WTC11 (cell line): ENCODE data around the gene CARHSP1. TPM values are rescaled to one million over a fixed set of nuclear protein-coding genes. Genes with fewer than 3 reads are reported as not detected.

Experiments used
- ATAC-seq: fragments of 200-7000 bp; cut with Tn5 transposase; 2 replicates; pipeline ENCODE4 v1.10.0; 2021; ENCODE audit warnings: mild to moderate bottlenecking, moderate library complexity
- CTCF ChIA-PET: fragments of 300-600 bp; sonication (Branson Sonifier 250); formaldehyde crosslinking; loops from one replicate; lab custom pipeline; 2021; ENCODE audit warnings: antibody characterized with exemption; lab: Charles Lee
- POLR2A ChIA-PET: fragments of 350-600 bp; sonication (Branson Sonifier 250); formaldehyde crosslinking; loops from one replicate; lab custom pipeline; 2021; ENCODE audit warnings: antibody characterized with exemption; lab: Charles Lee
- DNase-seq: peaks from one replicate; pipeline ENCODE4 v3.0.0; 2021; ENCODE audit warnings: low spot score
- H3K27ac Mint-ChIP-seq: 2 replicates; pipeline ENCODE4 v1.8.0; 2021; ENCODE audit warnings: mixed read lengths
- H3K27me3 Mint-ChIP-seq: 2 replicates; pipeline ENCODE4 v1.8.0; 2021; ENCODE audit warnings: low read depth, mild to moderate bottlenecking, moderate library complexity, mixed read lengths
- H3K36me3 Mint-ChIP-seq: 2 replicates; pipeline ENCODE4 v1.8.0; 2021; ENCODE audit warnings: mixed read lengths
- H3K4me1 Mint-ChIP-seq: 2 replicates; pipeline ENCODE4 v1.8.0; 2022; ENCODE audit warnings: mixed read lengths
- H3K4me3 Mint-ChIP-seq: 2 replicates; pipeline ENCODE4 v1.8.0; 2021; ENCODE audit warnings: mild to moderate bottlenecking, moderate library complexity, mixed read lengths
- H3K9me3 Mint-ChIP-seq: 2 replicates; pipeline ENCODE4 v1.8.0; 2021; ENCODE audit warnings: mixed read lengths
- ATF1 ChIP-seq: sonication (generic); formaldehyde crosslinking; IDR thresholded peaks from 2 replicates; pipeline ENCODE4 v1.8.1; 2023; ENCODE audit warnings: mild to moderate bottlenecking, moderate library complexity, missing genetic modification reagents
- GABPB1 ChIP-seq: sonication (generic); formaldehyde crosslinking; IDR thresholded peaks from 2 replicates; pipeline ENCODE4 v1.8.1; 2023; ENCODE audit warnings: mild to moderate bottlenecking, missing genetic modification reagents
- IRF2 ChIP-seq: sonication (generic); formaldehyde crosslinking; IDR thresholded peaks from 2 replicates; pipeline ENCODE4 v1.8.0; 2022; ENCODE audit warnings: low read depth, missing genetic modification reagents, borderline replicate concordance
- KAT7 ChIP-seq: sonication (generic); formaldehyde crosslinking; IDR thresholded peaks from 2 replicates; pipeline ENCODE4 v1.8.1; 2023; ENCODE audit warnings: missing genetic modification reagents, mild to moderate bottlenecking, borderline replicate concordance
- MYBL2 ChIP-seq: sonication (generic); formaldehyde crosslinking; IDR thresholded peaks from 2 replicates; pipeline ENCODE4 v1.8.1; 2023; ENCODE audit warnings: mild to moderate bottlenecking, moderate library complexity, missing genetic modification reagents
- OVOL2 ChIP-seq: fragments of 250-450 bp; sonication (Bioruptor Pico); IDR thresholded peaks from 2 replicates; pipeline ENCODE4 v1.9.0; 2021; ENCODE audit warnings: mild to moderate bottlenecking, borderline replicate concordance
- SP1 ChIP-seq: sonication (generic); formaldehyde crosslinking; conservative IDR thresholded peaks from 2 replicates; pipeline ENCODE4 v1.8.1; 2022; ENCODE audit warnings: missing genetic modification reagents
- TP53 ChIP-seq: sonication (generic); formaldehyde crosslinking; IDR thresholded peaks from 2 replicates; pipeline ENCODE4 v1.8.1; 2023; ENCODE audit warnings: mild to moderate bottlenecking, missing genetic modification reagents
- ZNF138 ChIP-seq: sonication (generic); formaldehyde crosslinking; conservative IDR thresholded peaks from 2 replicates; pipeline ENCODE4 v1.8.1; 2022; ENCODE audit warnings: mild to moderate bottlenecking, moderate library complexity, missing genetic modification reagents
- ZNF219 ChIP-seq: sonication (generic); formaldehyde crosslinking; IDR thresholded peaks from 2 replicates; pipeline ENCODE4 v1.8.0; 2023; ENCODE audit warnings: missing genetic modification reagents, mild to moderate bottlenecking, borderline replicate concordance
- ZNF232 ChIP-seq: sonication (generic); formaldehyde crosslinking; IDR thresholded peaks from 2 replicates; pipeline ENCODE4 v1.8.0; 2022; ENCODE audit warnings: mild to moderate bottlenecking, missing genetic modification reagents
- ZNF263 ChIP-seq: sonication (generic); formaldehyde crosslinking; IDR thresholded peaks from 2 replicates; pipeline ENCODE4 v1.8.1; 2022; ENCODE audit warnings: low read depth, mild to moderate bottlenecking, moderate library complexity, missing genetic modification reagents
- ZNF317 ChIP-seq: sonication (generic); formaldehyde crosslinking; IDR thresholded peaks from 2 replicates; pipeline ENCODE4 v1.8.1; 2023; ENCODE audit warnings: low read depth, mild to moderate bottlenecking, moderate library complexity, missing genetic modification reagents, borderline replicate concordance
- ZNF396 ChIP-seq: fragments of 250-450 bp; sonication (Bioruptor Pico); IDR thresholded peaks from 2 replicates; pipeline ENCODE4 v1.8.0; 2021; ENCODE audit warnings: mild to moderate bottlenecking, moderate library complexity, borderline replicate concordance
- ZNF416 ChIP-seq: fragments of 250-450 bp; sonication (Bioruptor Pico); IDR thresholded peaks from 2 replicates; pipeline ENCODE4 v1.9.0; 2021; ENCODE audit warnings: mild to moderate bottlenecking, inconsistent platforms
- total RNA-seq: library from RNA; stranded (reverse); gene quantifications from 3 replicates; pipeline ENCODE4 v1.2.3, GENCODE V29; 2021
- TF ChIP-seq, protein P1 (sequence below): sonication (generic); formaldehyde crosslinking; IDR thresholded peaks from 2 replicates; pipeline ENCODE4 v1.8.0; 2022; ENCODE audit warnings: missing genetic modification reagents
- TF ChIP-seq, protein P2 (sequence below): fragments of 250-450 bp; sonication (Bioruptor Pico); IDR thresholded peaks from 2 replicates; pipeline ENCODE4 v1.9.0; 2021; ENCODE audit warnings: mild to moderate bottlenecking, borderline replicate concordance
- TF ChIP-seq, protein P3 (sequence below): sonication (generic); formaldehyde crosslinking; IDR thresholded peaks from 2 replicates; pipeline ENCODE4 v1.8.1; 2022; ENCODE audit warnings: mild to moderate bottlenecking, missing genetic modification reagents, moderate library complexity, borderline replicate concordance
- TF ChIP-seq, protein P4 (sequence below): sonication (generic); formaldehyde crosslinking; IDR thresholded peaks from 2 replicates; pipeline ENCODE4 v1.8.1; 2022; ENCODE audit warnings: low read depth, mild to moderate bottlenecking, moderate library complexity, missing genetic modification reagents, borderline replicate concordance

CARHSP1 gene
- total RNA-seq, 1 experiment from 2014 or later, result 261 TPM

DNA sequence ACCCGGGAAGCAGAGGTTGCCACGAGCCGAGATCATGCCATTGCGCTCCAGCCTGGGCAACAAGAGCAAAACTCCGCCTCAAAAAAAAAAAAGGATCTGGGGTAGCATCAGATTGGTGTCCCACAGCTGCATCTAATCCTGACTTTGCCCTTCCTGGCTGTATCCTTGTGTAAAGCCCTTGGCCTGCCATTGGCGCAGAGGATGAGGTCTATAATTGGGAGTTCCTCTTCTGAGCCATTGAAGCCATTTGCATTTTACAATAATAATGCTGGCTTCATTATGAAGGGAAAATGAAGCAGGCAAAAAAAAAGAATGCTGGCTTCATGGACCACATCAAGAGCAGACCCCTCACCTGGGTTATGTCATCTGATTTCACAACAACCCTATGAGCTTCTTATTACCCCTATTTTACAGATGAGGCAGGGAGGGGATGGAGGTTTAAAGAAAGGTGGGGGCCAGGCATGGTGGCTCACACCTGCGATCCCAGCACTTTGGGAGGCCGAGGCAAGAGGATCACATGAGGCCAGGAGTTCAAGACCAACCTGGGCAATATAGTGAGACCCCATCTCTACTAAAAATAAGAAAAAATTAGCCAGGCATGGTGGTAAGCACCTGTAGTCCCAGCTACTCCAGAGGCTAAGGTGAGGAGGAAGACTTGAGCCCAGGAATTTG, 12.2 kb upstream of the CARHSP1 start:
- CTCF ChIA-PET, result interaction anchor here (0.6 to 4.1 kb wide), 40 partner anchors 8 to 297 kb away, joined by 3 to 58 read pairs (median 5); partner anchors contain the start of genes ABAT, CARHSP1 and TMEM186
- ATAC-seq, result no peak
- TF ChIP-seq ZNF317 (CRISPR knock-in tag) (no peak), OVOL2 (CRISPR knock-in tag) (no peak), SP1 (no peak), ZNF396 (no peak), ZNF232 (CRISPR knock-in tag) (no peak), KAT7 (CRISPR knock-in tag) (no peak), IRF2 (no peak)
- TF ChIP-seq, protein P1, sequence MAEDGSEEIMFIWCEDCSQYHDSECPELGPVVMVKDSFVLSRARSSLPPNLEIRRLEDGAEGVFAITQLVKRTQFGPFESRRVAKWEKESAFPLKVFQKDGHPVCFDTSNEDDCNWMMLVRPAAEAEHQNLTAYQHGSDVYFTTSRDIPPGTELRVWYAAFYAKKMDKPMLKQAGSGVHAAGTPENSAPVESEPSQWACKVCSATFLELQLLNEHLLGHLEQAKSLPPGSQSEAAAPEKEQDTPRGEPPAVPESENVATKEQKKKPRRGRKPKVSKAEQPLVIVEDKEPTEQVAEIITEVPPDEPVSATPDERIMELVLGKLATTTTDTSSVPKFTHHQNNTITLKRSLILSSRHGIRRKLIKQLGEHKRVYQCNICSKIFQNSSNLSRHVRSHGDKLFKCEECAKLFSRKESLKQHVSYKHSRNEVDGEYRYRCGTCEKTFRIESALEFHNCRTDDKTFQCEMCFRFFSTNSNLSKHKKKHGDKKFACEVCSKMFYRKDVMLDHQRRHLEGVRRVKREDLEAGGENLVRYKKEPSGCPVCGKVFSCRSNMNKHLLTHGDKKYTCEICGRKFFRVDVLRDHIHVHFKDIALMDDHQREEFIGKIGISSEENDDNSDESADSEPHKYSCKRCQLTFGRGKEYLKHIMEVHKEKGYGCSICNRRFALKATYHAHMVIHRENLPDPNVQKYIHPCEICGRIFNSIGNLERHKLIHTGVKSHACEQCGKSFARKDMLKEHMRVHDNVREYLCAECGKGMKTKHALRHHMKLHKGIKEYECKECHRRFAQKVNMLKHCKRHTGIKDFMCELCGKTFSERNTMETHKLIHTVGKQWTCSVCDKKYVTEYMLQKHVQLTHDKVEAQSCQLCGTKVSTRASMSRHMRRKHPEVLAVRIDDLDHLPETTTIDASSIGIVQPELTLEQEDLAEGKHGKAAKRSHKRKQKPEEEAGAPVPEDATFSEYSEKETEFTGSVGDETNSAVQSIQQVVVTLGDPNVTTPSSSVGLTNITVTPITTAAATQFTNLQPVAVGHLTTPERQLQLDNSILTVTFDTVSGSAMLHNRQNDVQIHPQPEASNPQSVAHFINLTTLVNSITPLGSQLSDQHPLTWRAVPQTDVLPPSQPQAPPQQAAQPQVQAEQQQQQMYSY (CRISPR knock-in tag), result no peak
- TF ChIP-seq, all 79 proteins: peak for 0
- H3K27me3 Mint-ChIP-seq, result no peaks in the 10 kb centered on the region
- no peaks in the 10 kb centered on the region for H3K9me3 Mint-ChIP-seq
- peaks cover 22% of the 10 kb centered on the region for H3K4me1 Mint-ChIP-seq
- POLR2A ChIA-PET, result no interaction called here
- no peaks in the 10 kb centered on the region for H3K36me3 Mint-ChIP-seq
- no peak overlapping the region for H3K4me3 Mint-ChIP-seq
- no peak overlapping the region for H3K27ac Mint-ChIP-seq
- DNase-seq, result no peak

DNA sequence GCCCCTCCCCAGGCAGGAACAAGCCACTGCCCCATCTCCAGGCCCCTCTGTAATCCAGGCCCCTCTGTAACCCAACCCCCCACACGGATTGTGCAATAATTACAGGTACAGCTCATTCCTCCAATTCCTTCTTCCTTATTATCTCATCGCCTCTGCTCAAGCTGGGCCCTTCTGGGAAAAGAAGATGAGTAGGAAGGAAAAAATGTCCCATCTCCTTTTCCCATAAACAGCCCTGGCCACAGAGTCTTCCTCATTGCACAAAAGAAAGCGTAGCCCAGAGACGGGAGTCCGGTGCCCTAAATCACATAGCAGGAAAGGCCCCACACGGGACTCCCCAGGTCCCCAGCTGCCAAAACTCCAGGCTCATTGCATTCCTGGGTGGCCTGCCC, 9.7 kb upstream of the CARHSP1 start:
- no peaks in the 10 kb centered on the region for H3K27me3 Mint-ChIP-seq
- no peak for ATAC-seq
- H3K4me3 Mint-ChIP-seq, result no peak overlapping the region
- ChIA-PET POLR2A (interaction anchor here (1.0 to 3.1 kb wide), 2 partner anchors 9 to 72 kb away, joined by 3 to 10 read pairs; partner anchors contain the start of gene CARHSP1), CTCF (interaction anchor here (0.6 to 4.1 kb wide), 6 partner anchors 9 to 268 kb away, joined by 3 to 58 read pairs (median 6); partner anchors contain the start of gene CARHSP1)
- H3K36me3 Mint-ChIP-seq, result no peaks in the 10 kb centered on the region
- no peak for DNase-seq
- H3K27ac Mint-ChIP-seq, result 0 out of 2 replicates have a peak overlapping the region, but pooled peaks have one; percentile 93
- peaks cover 13% of the 10 kb centered on the region for H3K4me1 Mint-ChIP-seq
- no peaks in the 10 kb centered on the region for H3K9me3 Mint-ChIP-seq
- peak; percentile 36; the same call in 1 of the 2 replicates for TF ChIP-seq GABPB1
- TF ChIP-seq ZNF219 (CRISPR knock-in tag), result no peak
- TF ChIP-seq, all 79 proteins: peak for 1

DNA sequence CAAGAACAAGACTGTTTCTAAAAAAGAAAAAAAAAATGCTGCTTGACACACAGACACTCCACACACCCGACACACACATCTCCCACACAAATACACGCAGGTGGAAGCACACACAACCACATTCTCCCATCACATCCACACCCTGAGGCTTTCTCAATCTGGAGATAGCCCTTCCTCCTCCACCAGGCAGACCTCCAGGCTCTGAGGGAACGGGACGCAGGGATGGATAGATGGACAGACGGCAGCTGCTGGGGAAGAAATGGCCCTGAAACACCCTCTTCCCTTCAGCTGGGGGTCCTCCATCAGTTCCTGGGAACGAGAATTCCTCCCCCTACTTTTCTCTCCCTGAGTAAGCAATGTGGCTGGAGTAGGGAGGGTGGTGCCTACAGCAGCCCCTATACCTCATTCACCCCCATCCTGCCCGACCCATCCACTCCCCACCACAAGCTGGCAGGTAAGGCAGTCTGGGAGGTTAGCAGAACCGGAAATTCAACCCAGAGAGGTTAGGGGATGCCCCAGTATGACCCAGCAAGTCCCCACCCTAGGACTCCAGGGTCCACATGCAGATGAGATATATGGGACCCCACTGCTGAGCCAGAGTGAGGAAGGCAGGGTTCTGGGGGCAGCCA, 9.2 kb upstream of the CARHSP1 start:
- Mint-ChIP-seq H3K4me3 (no peak overlapping the region), H3K27ac (no peak overlapping the region), H3K9me3 (no peaks in the 10 kb centered on the region), H3K27me3 (no peaks in the 10 kb centered on the region), H3K4me1 (peaks cover 13% of the 10 kb centered on the region), H3K36me3 (no peaks in the 10 kb centered on the region)
- ATAC-seq (no peak; the same call in 1 of the 2 replicates), DNase-seq (no peak)
- ChIA-PET POLR2A (interaction anchor here (1.0 to 3.1 kb wide), 2 partner anchors 9 to 72 kb away, joined by 3 to 10 read pairs; partner anchors contain the start of gene CARHSP1), CTCF (interaction anchor here (0.6 to 4.1 kb wide), 6 partner anchors 8 to 268 kb away, joined by 3 to 58 read pairs (median 6); partner anchors contain the start of gene CARHSP1)
- TF ChIP-seq ZNF263, result no peak
- TF ChIP-seq ATF1 (CRISPR knock-in tag), result no peak
- TF ChIP-seq TP53 (CRISPR knock-in tag), result no peak
- TF ChIP-seq, protein P2, sequence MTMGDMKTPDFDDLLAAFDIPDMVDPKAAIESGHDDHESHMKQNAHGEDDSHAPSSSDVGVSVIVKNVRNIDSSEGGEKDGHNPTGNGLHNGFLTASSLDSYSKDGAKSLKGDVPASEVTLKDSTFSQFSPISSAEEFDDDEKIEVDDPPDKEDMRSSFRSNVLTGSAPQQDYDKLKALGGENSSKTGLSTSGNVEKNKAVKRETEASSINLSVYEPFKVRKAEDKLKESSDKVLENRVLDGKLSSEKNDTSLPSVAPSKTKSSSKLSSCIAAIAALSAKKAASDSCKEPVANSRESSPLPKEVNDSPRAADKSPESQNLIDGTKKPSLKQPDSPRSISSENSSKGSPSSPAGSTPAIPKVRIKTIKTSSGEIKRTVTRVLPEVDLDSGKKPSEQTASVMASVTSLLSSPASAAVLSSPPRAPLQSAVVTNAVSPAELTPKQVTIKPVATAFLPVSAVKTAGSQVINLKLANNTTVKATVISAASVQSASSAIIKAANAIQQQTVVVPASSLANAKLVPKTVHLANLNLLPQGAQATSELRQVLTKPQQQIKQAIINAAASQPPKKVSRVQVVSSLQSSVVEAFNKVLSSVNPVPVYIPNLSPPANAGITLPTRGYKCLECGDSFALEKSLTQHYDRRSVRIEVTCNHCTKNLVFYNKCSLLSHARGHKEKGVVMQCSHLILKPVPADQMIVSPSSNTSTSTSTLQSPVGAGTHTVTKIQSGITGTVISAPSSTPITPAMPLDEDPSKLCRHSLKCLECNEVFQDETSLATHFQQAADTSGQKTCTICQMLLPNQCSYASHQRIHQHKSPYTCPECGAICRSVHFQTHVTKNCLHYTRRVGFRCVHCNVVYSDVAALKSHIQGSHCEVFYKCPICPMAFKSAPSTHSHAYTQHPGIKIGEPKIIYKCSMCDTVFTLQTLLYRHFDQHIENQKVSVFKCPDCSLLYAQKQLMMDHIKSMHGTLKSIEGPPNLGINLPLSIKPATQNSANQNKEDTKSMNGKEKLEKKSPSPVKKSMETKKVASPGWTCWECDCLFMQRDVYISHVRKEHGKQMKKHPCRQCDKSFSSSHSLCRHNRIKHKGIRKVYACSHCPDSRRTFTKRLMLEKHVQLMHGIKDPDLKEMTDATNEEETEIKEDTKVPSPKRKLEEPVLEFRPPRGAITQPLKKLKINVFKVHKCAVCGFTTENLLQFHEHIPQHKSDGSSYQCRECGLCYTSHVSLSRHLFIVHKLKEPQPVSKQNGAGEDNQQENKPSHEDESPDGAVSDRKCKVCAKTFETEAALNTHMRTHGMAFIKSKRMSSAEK (CRISPR knock-in tag), result no peak
- TF ChIP-seq ZNF138 (CRISPR knock-in tag), result no peak
- TF ChIP-seq IRF2, result no peak
- TF ChIP-seq, protein P3, sequence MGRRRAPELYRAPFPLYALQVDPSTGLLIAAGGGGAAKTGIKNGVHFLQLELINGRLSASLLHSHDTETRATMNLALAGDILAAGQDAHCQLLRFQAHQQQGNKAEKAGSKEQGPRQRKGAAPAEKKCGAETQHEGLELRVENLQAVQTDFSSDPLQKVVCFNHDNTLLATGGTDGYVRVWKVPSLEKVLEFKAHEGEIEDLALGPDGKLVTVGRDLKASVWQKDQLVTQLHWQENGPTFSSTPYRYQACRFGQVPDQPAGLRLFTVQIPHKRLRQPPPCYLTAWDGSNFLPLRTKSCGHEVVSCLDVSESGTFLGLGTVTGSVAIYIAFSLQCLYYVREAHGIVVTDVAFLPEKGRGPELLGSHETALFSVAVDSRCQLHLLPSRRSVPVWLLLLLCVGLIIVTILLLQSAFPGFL (CRISPR knock-in tag), result no peak
- TF ChIP-seq, protein P4, sequence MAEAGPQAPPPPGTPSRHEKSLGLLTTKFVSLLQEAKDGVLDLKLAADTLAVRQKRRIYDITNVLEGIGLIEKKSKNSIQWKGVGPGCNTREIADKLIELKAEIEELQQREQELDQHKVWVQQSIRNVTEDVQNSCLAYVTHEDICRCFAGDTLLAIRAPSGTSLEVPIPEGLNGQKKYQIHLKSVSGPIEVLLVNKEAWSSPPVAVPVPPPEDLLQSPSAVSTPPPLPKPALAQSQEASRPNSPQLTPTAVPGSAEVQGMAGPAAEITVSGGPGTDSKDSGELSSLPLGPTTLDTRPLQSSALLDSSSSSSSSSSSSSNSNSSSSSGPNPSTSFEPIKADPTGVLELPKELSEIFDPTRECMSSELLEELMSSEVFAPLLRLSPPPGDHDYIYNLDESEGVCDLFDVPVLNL (CRISPR knock-in tag), result no peak
- TF ChIP-seq MYBL2 (CRISPR knock-in tag), result no peak
- no peak for TF ChIP-seq ZNF416 (CRISPR knock-in tag)
